IMR-90 (cell line): Measurements from ENCODE around the gene SLC26A4. TPM values are rescaled to one million over a fixed set of nuclear protein-coding genes. Genes with fewer than 3 reads are reported as not detected.

Source experiments
- ATAC-seq: fragments of 200-7000 bp; cut with Tn5 transposase; 2 replicates; pipeline ENCODE4 v1.9.1; 2020; ENCODE audit warnings: low read depth, mild to moderate bottlenecking, moderate library complexity
- BruUV-seq: library from RNA; stranded (reverse); fragments of 400-500 nt; replicated peaks from 2 replicates; lab custom pipeline; 2021; lab: Mats Ljungman, UMichigan
- CTCF ChIA-PET: fragments of 300-600 bp; formaldehyde crosslinking; extraction: SDS; loops from one replicate; lab custom pipeline; 2021; ENCODE audit warnings: antibody characterized with exemption; lab: Yijun Ruan, JAX
- POLR2A ChIA-PET: fragments of 300-600 bp; sonication (Branson Sonifier 250); formaldehyde crosslinking; loops from one replicate; lab custom pipeline; 2022; ENCODE audit warnings: antibody characterized with exemption; ENCODE audit not compliant: unreplicated experiment; lab: Charles Lee
- DNase-seq: peaks from one replicate; pipeline ENCODE4 v3.0.0; 2013
- H2AFZ ChIP-seq: replicated peaks from 2 replicates; pipeline ENCODE3; 2013; ENCODE audit warnings: low read length, mild to moderate bottlenecking; ENCODE audit not compliant: poor library complexity
- H2AK5ac ChIP-seq: 2 replicates; pipeline ENCODE4 v1.6.1; 2013; ENCODE audit warnings: low read depth, low read length, inconsistent platforms
- H2AK9ac ChIP-seq: replicated peaks from 2 replicates; pipeline ENCODE3; 2013; ENCODE audit warnings: mild to moderate bottlenecking, low read depth, low read length, moderate library complexity; ENCODE audit not compliant: poor library complexity
- H2BK120ac ChIP-seq: 2 replicates; pipeline ENCODE4 v1.6.1; 2013; ENCODE audit warnings: low read depth, low read length, inconsistent platforms
- H2BK15ac ChIP-seq: 3 replicates; pipeline ENCODE4 v1.6.1; 2013; ENCODE audit warnings: low read depth, low read length, inconsistent platforms
- H2BK20ac ChIP-seq: 2 replicates; pipeline ENCODE4 v1.6.1; 2013; ENCODE audit warnings: low read depth, mild to moderate bottlenecking, inconsistent platforms, low read length, moderate library complexity
- H2BK5ac ChIP-seq: 2 replicates; pipeline ENCODE4 v1.6.1; 2013; ENCODE audit warnings: mild to moderate bottlenecking, low read depth, low read length, inconsistent platforms; ENCODE audit not compliant: poor library complexity, severe bottlenecking
- H3K14ac ChIP-seq: replicated peaks from 2 replicates; pipeline ENCODE4 v1.6.1; 2013; ENCODE audit warnings: low read depth, low read length, inconsistent platforms
- H3K18ac ChIP-seq: 2 replicates; pipeline ENCODE4 v1.6.1; 2013; ENCODE audit warnings: low read depth, low read length, control low read depth
- H3K23ac ChIP-seq: 2 replicates; pipeline ENCODE4 v1.6.1; 2013; ENCODE audit warnings: low read depth, low read length, inconsistent platforms
- H3K27ac ChIP-seq: 2 replicates; pipeline ENCODE4 v1.5.1; 2013; ENCODE audit warnings: mild to moderate bottlenecking, control low read depth, low read length; ENCODE audit not compliant: insufficient read depth
- H3K27me3 ChIP-seq: 2 replicates; pipeline ENCODE4 v1.6.1; 2013; ENCODE audit warnings: low read length; ENCODE audit not compliant: control insufficient read depth, insufficient read depth
- H3K36me3 ChIP-seq: 2 replicates; pipeline ENCODE4 v1.6.1; 2013; ENCODE audit warnings: low read length, mixed read lengths; ENCODE audit not compliant: control insufficient read depth, insufficient read depth
- H3K4ac ChIP-seq: 2 replicates; pipeline ENCODE4 v1.6.1; 2013; ENCODE audit warnings: low read depth, low read length, inconsistent platforms
- H3K4me1 ChIP-seq: 2 replicates; pipeline ENCODE4 v1.6.1; 2013; ENCODE audit warnings: low read length, mixed read lengths; ENCODE audit not compliant: control insufficient read depth, insufficient read depth
- H3K4me2 ChIP-seq: 2 replicates; pipeline ENCODE4 v1.6.1; 2013; ENCODE audit warnings: low read depth, mild to moderate bottlenecking, control low read depth, low read length, moderate library complexity
- H3K4me3 ChIP-seq: 2 replicates; pipeline ENCODE4 v1.5.1; 2013; ENCODE audit warnings: low read depth, mild to moderate bottlenecking, control low read depth, low read length, moderate library complexity; ENCODE audit not compliant: insufficient read depth
- H3K56ac ChIP-seq: 2 replicates; pipeline ENCODE4 v1.6.1; 2013; ENCODE audit warnings: low read length, inconsistent platforms; ENCODE audit not compliant: insufficient read depth; ENCODE audit errors: extremely low read depth
- H3K79me1 ChIP-seq, 2 experiments: 2 replicates each; pipeline ENCODE4 v1.6.1; 2013; ENCODE audit warnings: low read length in 2 of 2, inconsistent platforms in 1 of 2, low read depth in 1 of 2
- H3K9ac ChIP-seq: 2 replicates; pipeline ENCODE4 v1.6.1; 2013; ENCODE audit warnings: low read depth, low read length, control low read depth
- H3K9me1 ChIP-seq: 2 replicates; pipeline ENCODE4 v1.6.1; 2013; ENCODE audit warnings: low read length, inconsistent platforms; ENCODE audit not compliant: insufficient read depth
- H3K9me3 ChIP-seq: 2 replicates; pipeline ENCODE4 v1.6.1; 2013; ENCODE audit warnings: low read length; ENCODE audit not compliant: control insufficient read depth, insufficient read depth
- H4K20me1 ChIP-seq: 2 replicates; pipeline ENCODE4 v1.6.1; 2013; ENCODE audit warnings: low read length, inconsistent platforms; ENCODE audit not compliant: insufficient read depth
- H4K5ac ChIP-seq: 2 replicates; pipeline ENCODE4 v1.6.1; 2013; ENCODE audit warnings: mild to moderate bottlenecking, low read depth, low read length, control low read depth
- H4K8ac ChIP-seq, 2 experiments: 2 replicates each; pipeline ENCODE4 v1.6.1; 2013; ENCODE audit warnings: low read depth in 2 of 2, low read length in 2 of 2, control low read depth in 1 of 2, inconsistent platforms in 1 of 2
- H4K91ac ChIP-seq: 2 replicates; pipeline ENCODE4 v1.6.1; 2013; ENCODE audit warnings: low read depth, low read length, inconsistent platforms; ENCODE audit not compliant: insufficient read depth
- CEBPB ChIP-seq: IDR thresholded peaks from 2 replicates; pipeline ENCODE4 v1.6.1; 2012; ENCODE audit warnings: low read depth, low read length, improper control_type of control experiment
- POLR2A ChIP-seq: IDR thresholded peaks from 2 replicates; pipeline ENCODE4 v1.6.1; 2012; ENCODE audit warnings: mild to moderate bottlenecking, low read depth, low read length
- RAD21 ChIP-seq: IDR thresholded peaks from 2 replicates; pipeline ENCODE4 v1.6.1; 2012; ENCODE audit warnings: low read length, improper control_type of control experiment
- WGBS, 2 experiments: methylation state at CpG; one replicate each; pipeline versions ENCODE4 v1.1.5 to v1.1.7; 2013; ENCODE audit warnings: missing lambda C conversion rate in 2 of 2; ENCODE audit not compliant: insufficient read length in 1 of 2; ENCODE audit errors: extremely low coverage in 2 of 2; 5-methylcytosine and 5-hydroxymethylcytosine counted together
- dilution Hi-C: fragments of 300-500 bp; cut with HindIII; formaldehyde crosslinking; loops from one replicate; pipeline ENCODE4 v1.14.3; 2018; ENCODE audit warnings: low sequenced_read_pairs; ENCODE audit not compliant: unreplicated experiment
- in situ Hi-C: fragments of 300-500 bp; cut with MboI; formaldehyde crosslinking; loops from 3 replicates; pipeline ENCODE4 v1.14.3; 2019; ENCODE audit warnings: low sequenced_read_pairs, inconsistent platforms, mixed read lengths
- intact Hi-C: fragments of 100-400 bp; cut with micrococcal nuclease; formaldehyde crosslinking; loops from 2 replicates; pipeline ENCODE4 v1.10.0; 2022
- polyA plus RNA-seq, 3 experiments: library from polyadenylated mRNA; depleted of rRNA; stranded (reverse); fragments of >200 nt; gene quantifications; 2 replicates each; pipeline ENCODE4 v1.2.3, GENCODE V29; 2012; ENCODE audit warnings: low replicate concordance in 1 of 3
- total RNA-seq: library from RNA; depleted of rRNA; stranded (reverse); fragments of >200 nt; gene quantifications from 2 replicates; pipeline ENCODE4 v1.2.3, GENCODE V29; 2012

Gene SLC26A4
- total and polyA plus RNA-seq, 2 of the 4 experiments (the other 2 are of a cell fraction), result 0.09 to 1.1 TPM

GRCh38 chr7:107718456-107719193, 58.0 kb downstream of the SLC26A4 start:
- Histone ChIP-seq H3K56ac (no peak overlapping the region), H3K9me3 (no peaks in the 10 kb centered on the region), H3K4ac (no peak overlapping the region), H3K18ac (no peak overlapping the region), H3K9me1 (no peaks in the 10 kb centered on the region), H3K14ac (no peak overlapping the region), H2AFZ (no peak overlapping the region), H3K79me1 (no peaks in the 10 kb centered on the region), H3K4me3 (no peak overlapping the region), H2BK20ac (no peak overlapping the region), H2BK120ac (no peak overlapping the region), H4K20me1 (no peaks in the 10 kb centered on the region), H2BK15ac (no peak overlapping the region), H2AK5ac (no peak overlapping the region), H3K4me2 (no peak overlapping the region), H2BK5ac (no peak overlapping the region), H3K27ac (no peak overlapping the region), H3K9ac (no peak overlapping the region), H3K36me3 (no peaks in the 10 kb centered on the region), H3K27me3 (no peaks in the 10 kb centered on the region), H3K23ac (no peak overlapping the region), H2AK9ac (no peak overlapping the region), H3K4me1 (peaks cover 3% of the 10 kb centered on the region; the same call in 1 of the 2 replicates), H4K8ac (no peak overlapping the region), H4K91ac (no peak overlapping the region), H4K5ac (no peak overlapping the region)
- dilution Hi-C loops, result loop anchor here (25.0 kb wide), 1 partner anchor 256 kb away; the partner anchor contains the start of gene GPR22
- no peak for ATAC-seq
- TF ChIP-seq RAD21 (no peak), CEBPB (no peak), POLR2A (no peak)
- intact Hi-C loops, result no loop called here
- no peak for DNase-seq
- 100% methylated on average over 3 of the region's 4 CpGs; no CpG with 5 or more reads in 1 of the 2 experiments for WGBS, 2 experiments
- POLR2A ChIA-PET, result no interaction called here
- in situ Hi-C loops, result no loop called here
- no TSS peak for BruUV-seq
- CTCF ChIA-PET, result no interaction called here
